ENCODE results near the gene KCTD13.
A peak's percentile ranks its signal among the peaks of the same experiment; 100 is the strongest.

Gene KCTD13

GRCh38 chr16:29926711-29927052, 656 bp upstream of the KCTD13 start (continued):
- TF ChIP-seq TSHZ1 (tag by site-specific recombination; IDR thresholded peaks at IDR 0.05; ENCODE audit: borderline replicate concordance) = no peak
- 0 out of 2 replicates have a peak, but pooled peaks have one; percentile 38 for TF ChIP-seq SCRT2 (tag by site-specific recombination; IDR thresholded peaks at IDR 0.05)
- peak; percentile 23; the same call in 1 of the 2 replicates for TF ChIP-seq ZBTB20 (tag by site-specific recombination; IDR thresholded peaks at IDR 0.05)
- TF ChIP-seq FEZF1 (tag by site-specific recombination; IDR thresholded peaks at IDR 0.05) = no peak
- peak; percentile 98 for TF ChIP-seq ZBTB17 (tag by site-specific recombination; IDR thresholded peaks at IDR 0.05)
- TF ChIP-seq ZNF48 (tag by site-specific recombination; IDR thresholded peaks at IDR 0.05) = no peak
- peak; percentile 97 for TF ChIP-seq ZNF600 (tag by site-specific recombination; IDR thresholded peaks at IDR 0.05)
- TF ChIP-seq ZBTB1 (tag by site-specific recombination; IDR thresholded peaks at IDR 0.05) = 0 out of 2 replicates have a peak, but pooled peaks have one; percentile 4
- 0 out of 2 replicates have a peak, but pooled peaks have one; percentile 0 for TF ChIP-seq ZNF610 (tag by site-specific recombination; IDR thresholded peaks at IDR 0.05; ENCODE audit: borderline replicate concordance)
- TF ChIP-seq KLF9 (tag by site-specific recombination; IDR thresholded peaks at IDR 0.05; ENCODE audit: low read depth) = peak; percentile 47
- TF ChIP-seq ZNF354C (tag by site-specific recombination; IDR thresholded peaks at IDR 0.05; ENCODE audit: borderline replicate concordance, low read depth) = no peak
- TF ChIP-seq ZNF133 (tag by site-specific recombination; IDR thresholded peaks at IDR 0.05) = no peak

GRCh38 chr16:29925105-29925756, 795 bp downstream of the KCTD13 start:
- CTCF ChIA-PET = interaction anchor here (0.6 to 1.8 kb wide), 5 partner anchors 9 to 106 kb away, joined by 3 to 8 read pairs (median 5); no protein-coding TSS in a partner anchor
- no peaks in the 10 kb centered on the region for H3K9me3 ChIP-seq (ENCODE audit: control insufficient read depth, insufficient read depth, low read depth, low read length)
- H3K4me3 ChIP-seq (ENCODE audit: low read depth, low read length) = peak overlapping the region; percentile 97

More at GRCh38 chr16:29925105-29925756, 795 bp downstream of the KCTD13 start:
- Histone ChIP-seq H3K4me1 (ENCODE audit: control insufficient read depth, insufficient read depth, low read length) (peaks cover 4% of the 10 kb centered on the region; the same call in 1 of the 2 replicates), H3K36me3 (ENCODE audit: control insufficient read depth in 2 of 2, insufficient read depth in 1 of 2, low read length in 2 of 2) (peaks cover 5 to 26% of the 10 kb centered on the region in 2 experiments), H3K27ac (ENCODE audit: extremely low read depth, low read depth, low read length) (peak overlapping the region; percentile 14; the same call in 1 of the 2 replicates)
- TF ChIP-seq ZBTB20 (tag by site-specific recombination; IDR thresholded peaks at IDR 0.05) (peak; percentile 63), PATZ1 (tag by site-specific recombination; IDR thresholded peaks at IDR 0.05) (peak; percentile 76; the same call in 1 of the 2 replicates), ZNF174 (tag by site-specific recombination; IDR thresholded peaks at IDR 0.05) (no peak), ZNF792 (tag by site-specific recombination; IDR thresholded peaks at IDR 0.05) (peak; percentile 5; the same call in 1 of the 2 replicates), ZBTB26 (tag by site-specific recombination; optimal IDR thresholded peaks at IDR 0.05) (no peak), ZBTB48 (tag by site-specific recombination; IDR thresholded peaks at IDR 0.05) (0 out of 2 replicates have a peak, but pooled peaks have one; percentile 25), ZNF398 (tag by site-specific recombination; IDR thresholded peaks at IDR 0.05) (peak; percentile 54), GLI4 (tag by site-specific recombination; IDR thresholded peaks at IDR 0.05) (no peak), ZNF362 (tag by site-specific recombination; IDR thresholded peaks at IDR 0.05) (no peak), ZNF335 (tag by site-specific recombination; conservative IDR thresholded peaks at IDR 0.05) (peak; percentile 9; the same call in 1 of the 2 replicates), SCRT2 (tag by site-specific recombination; IDR thresholded peaks at IDR 0.05) (peak; percentile 94), SCRT1 (tag by site-specific recombination; IDR thresholded peaks at IDR 0.05; ENCODE audit: borderline replicate concordance) (peak; percentile 86), ZNF629 (tag by site-specific recombination; IDR thresholded peaks at IDR 0.05) (no peak), ZNF843 (tag by site-specific recombination; IDR thresholded peaks at IDR 0.05) (no peak), GLIS2 (tag by site-specific recombination; IDR thresholded peaks at IDR 0.05) (peak; percentile 72), MZF1 (tag by site-specific recombination; IDR thresholded peaks at IDR 0.05; ENCODE audit: borderline replicate concordance) (no peak)
- POLR2A ChIA-PET = interaction anchor here (0.7 to 5.3 kb wide), 17 partner anchors 9 to 152 kb away, joined by 3 to 58 read pairs (median 8); partner anchors contain the start of genes HIRIP3, MAZ, SEZ6L2 and TAOK2
